ENCODE measurements around the gene CD58.

Gene CD58

GRCh38 chr1:116508984-116509980, 61.5 kb downstream of the CD58 start:
- DNase-seq (ENCODE audit: low read depth) = peak; percentile 94

GRCh38 chr1:116508085-116508983, 62.5 kb downstream of the CD58 start:
- DNase-seq (ENCODE audit: low read depth) = no peak

GRCh38 chr1:116507631-116508030, 63.2 kb downstream of the CD58 start:
- no peak for DNase-seq (ENCODE audit: low read depth)

DNA sequence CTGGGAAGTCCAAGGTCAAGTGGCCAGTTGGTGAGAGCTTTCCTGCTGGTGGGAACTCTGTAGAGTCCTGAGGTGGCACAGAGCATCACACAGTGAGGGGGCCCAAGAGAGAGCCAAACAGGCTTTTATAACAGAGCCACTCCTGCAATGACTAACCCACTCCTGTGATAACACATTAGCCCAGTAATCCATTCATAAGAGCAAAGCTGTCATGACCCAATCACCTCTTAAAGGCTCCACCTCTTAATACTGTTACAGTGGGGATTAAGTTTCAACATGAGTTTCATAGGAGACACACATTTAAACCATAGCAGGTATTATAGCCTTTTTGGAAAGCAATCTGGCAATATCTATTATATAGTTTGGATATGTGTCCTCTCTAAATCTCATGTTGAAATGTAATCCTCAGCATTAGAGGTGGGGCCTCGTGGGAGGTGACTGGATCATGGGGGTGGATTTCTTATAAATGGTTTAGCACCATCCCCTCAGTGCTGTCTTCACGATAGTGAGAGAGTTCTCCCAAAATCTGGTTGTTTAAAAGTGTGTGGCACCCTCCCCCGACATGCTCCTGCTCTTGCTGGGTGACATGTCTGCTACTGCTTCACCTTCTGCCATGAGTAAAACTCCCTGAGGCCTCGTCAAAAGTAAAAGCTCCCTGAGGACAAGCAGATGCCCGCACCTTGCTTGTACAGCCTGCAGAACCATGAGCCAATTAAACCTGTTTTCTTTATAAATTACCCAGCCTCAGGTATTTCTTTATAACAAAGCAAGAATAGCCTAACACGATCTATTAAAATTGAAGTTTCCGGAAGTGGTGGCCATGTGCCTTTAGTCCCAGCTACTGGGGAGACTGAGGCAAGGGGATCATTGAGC, 64.5 kb downstream of the CD58 start:
- no peak for DNase-seq (ENCODE audit: low read depth)

DNA sequence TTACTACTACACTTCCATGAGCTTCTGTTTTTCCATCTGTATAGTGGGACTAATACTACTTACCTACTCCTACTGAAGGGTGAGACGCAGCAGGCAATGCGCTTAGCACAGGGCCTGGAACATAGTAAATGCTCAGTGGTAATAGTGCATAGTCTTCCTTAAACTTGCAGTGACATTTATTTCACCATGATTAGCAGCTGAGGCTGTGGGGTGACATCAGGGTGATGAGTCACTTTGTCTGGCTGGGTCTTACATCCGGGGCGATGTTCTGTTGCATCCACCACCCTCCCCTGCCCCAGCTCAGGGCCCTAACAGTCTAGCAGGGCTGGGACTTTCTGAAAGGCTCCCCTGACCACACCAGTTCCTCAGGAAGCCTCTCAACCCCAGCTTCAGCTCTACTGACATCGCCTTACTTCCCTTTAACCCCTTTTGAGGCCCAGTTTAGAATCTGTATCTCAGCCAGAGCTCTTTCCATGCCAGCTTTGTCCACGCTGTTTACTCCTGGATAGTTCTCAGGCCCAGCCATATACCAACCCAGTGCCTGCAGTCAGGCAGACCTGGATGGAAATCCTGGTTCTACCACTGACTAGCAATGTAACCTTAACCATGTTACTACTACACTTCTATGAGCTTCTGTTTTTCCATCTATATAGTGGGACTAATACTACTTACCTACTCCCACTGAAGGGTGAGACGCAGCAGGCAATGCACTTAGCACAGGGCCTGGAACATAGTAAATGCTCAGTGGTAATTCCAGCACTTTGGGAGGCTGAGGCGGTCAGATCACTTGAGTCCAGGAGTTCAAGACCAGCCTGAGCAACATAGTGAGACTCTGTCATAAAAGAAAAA, 66.3 kb downstream of the CD58 start:
- DNase-seq (ENCODE audit: low read depth) = no peak

GRCh38 chr1:116503546-116504307, 67.1 kb downstream of the CD58 start:
- DNase-seq (ENCODE audit: low read depth) = no peak

DNA sequence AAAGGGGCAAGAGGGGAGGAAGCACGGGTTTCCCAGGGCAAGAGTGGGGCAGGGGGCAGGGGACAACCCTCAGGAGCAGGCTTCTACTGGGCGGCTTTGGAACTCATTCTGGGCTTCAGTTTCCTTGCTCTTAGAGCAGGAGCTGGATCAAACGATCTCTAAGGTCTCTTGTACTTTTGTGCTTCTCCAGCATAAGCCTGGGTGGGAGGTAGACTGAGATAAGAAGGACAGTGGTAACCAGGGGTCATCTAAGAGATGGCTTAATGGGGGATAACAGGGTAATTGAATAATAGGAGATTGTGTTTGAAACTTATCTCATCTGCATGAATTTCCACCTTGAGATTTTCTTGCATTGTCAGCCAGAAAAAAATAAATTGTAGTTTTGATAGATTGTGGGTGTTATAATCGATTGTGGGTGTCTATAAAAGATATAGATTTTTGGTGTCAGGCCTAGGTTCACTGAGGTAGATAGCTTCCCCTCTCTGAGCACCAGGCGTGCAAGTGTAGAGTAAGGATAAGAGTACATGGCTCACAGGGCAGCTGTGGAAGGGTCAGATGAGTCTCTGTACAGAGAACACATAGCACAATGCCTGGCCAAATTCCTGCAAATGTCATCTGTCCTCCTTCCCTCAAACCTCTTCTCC, 68.0 kb downstream of the CD58 start:
- no peak for DNase-seq (ENCODE audit: low read depth)

- no peak for DNase-seq (ENCODE audit: low read depth)
These were observed 69.0 kb downstream of the CD58 start for GRCh38 chr1:116501870-116502244.

DNA sequence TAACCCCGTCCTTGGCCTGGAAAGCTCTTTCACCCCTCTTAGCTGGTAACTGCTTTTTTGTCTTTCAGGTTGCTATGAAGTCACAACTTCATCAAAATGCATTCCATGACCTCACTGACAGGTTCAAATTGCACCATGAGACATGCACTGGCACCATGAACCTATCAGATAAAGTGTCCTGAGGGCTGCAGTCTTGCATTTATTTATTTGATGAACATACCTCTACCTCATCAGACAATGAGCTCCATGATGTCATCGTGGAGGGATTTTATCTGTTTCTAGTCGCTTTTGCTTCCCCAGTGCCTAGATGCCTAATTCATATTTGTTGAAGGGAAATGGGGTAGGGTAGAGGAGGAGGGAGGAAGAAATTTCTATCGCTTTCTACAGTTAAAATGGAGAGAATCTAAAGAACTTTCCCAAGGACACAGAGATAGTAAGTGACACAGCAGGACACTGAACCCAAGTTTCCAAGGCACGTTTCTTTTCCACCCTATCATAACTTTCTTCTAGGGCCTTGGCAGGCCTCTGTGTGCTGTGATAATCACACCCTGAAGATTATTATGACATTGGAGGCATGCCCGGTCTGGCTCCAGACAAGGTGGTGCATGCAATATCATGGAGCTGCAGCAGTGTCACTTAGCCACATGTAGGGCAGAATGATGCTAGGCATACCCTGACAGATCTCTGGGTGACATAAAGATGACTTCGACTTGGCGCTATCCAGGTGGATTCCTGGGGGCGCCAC, 69.5 kb downstream of the CD58 start:
- DNase-seq (ENCODE audit: low read depth) = no peak

DNA sequence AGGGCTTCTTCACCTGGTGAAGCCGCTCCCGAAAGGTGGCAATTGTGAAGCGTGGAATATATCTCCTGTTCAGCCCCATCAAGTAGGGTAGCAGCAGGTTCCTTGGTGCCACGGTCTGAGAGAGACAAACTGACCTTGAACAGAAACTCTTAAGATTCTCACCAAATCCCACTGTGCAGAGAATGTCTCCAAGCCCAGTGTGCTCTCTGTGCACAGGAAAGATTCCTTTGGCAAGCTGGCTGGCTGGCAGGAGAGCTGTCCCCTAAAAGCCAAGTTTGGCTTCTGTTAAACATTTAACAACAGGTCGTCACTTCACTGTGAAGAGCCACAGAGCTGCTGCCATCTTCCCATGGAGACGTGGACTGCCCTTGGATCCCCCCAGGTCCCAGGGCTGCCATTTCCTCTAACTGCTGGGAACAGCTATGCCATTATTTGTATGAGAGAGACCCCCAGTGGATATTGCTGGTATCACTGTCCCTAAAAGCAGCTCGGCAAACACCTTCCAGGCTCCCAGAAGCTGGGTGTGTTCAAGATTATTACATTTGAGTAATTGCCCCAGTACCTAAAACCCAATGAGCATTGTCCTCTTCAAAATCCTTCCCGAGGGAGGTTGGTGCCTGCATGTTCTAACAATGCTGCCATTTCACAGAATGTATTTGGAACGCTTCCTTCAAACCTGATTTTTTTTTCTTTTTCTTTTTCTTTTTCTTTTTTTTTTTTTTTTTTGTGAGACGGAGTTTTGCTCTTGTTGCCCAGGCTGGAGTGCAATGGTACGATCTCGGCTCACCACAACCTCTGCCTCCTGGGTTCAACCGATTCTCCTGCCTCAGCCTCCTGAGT, 71.8 kb downstream of the CD58 start:
- DNase-seq (ENCODE audit: low read depth) = no peak

- no peak for DNase-seq (ENCODE audit: low read depth)
These were observed 73.2 kb downstream of the CD58 start for GRCh38 chr1:116497656-116498055.

GRCh38 chr1:116496898-116497297, 73.9 kb downstream of the CD58 start:
- no peak for DNase-seq (ENCODE audit: low read depth)

DNA sequence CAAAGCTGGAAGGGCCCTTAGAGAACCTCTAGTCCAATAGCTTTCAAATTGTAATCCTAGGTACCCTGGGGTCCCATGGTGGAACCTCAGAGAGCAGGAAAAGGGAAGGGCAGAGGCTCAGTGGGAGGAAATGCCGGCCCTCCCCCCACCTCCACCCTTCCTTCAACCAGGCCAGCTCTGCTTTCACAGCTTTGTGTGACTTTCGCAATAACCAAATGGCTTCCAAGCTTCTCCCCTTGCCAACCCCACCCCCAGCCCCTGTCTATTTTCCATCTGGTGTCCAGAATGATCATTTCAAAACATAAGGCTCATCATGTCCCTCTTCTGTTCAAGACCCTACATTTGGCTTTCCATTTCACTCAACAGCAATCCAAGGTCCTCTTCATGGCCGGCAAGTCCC, 74.4 kb downstream of the CD58 start:
- DNase-seq (ENCODE audit: low read depth) = no peak

DNA sequence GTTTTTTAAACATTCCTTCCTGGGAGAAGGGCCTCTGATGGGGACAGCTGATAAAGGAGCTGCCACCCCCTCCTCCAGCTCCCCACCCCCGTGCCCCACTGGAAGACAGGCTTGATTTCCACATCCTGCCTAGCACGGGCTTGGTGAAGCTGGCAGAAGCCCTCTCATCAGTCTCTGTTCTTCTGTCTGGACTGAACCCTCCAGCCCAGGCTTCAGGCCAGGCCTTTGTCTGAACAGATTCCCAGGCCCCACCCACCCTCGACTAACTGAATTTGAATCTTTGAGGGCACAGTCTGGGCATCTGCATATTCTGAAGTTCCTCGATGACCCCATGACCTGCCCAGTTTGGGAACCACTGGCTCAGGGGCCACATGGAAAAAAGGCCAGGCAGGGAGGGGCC, 75.3 kb downstream of the CD58 start:
- no peak for DNase-seq (ENCODE audit: low read depth)

GRCh38 chr1:116494745-116495144, 76.1 kb downstream of the CD58 start:
- DNase-seq (ENCODE audit: low read depth) = no peak

DNA sequence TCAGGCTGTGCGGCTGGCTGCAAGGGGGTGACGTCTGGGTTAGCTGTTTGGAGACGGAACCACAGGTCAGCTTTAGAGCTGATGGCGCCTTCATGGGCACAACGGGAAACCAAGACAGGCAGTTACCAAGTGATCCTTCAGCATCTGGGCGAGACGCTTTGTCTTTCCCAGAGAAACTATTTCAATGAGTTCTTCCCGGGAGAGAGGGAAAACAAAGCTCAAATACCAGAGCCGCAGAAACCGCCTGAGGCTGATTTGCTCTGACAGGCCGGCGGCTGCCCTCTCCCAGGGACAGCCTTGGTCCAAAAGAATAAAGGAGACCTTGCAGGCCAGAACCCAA, 76.5 kb downstream of the CD58 start:
- DNase-seq (ENCODE audit: low read depth) = no peak

DNA sequence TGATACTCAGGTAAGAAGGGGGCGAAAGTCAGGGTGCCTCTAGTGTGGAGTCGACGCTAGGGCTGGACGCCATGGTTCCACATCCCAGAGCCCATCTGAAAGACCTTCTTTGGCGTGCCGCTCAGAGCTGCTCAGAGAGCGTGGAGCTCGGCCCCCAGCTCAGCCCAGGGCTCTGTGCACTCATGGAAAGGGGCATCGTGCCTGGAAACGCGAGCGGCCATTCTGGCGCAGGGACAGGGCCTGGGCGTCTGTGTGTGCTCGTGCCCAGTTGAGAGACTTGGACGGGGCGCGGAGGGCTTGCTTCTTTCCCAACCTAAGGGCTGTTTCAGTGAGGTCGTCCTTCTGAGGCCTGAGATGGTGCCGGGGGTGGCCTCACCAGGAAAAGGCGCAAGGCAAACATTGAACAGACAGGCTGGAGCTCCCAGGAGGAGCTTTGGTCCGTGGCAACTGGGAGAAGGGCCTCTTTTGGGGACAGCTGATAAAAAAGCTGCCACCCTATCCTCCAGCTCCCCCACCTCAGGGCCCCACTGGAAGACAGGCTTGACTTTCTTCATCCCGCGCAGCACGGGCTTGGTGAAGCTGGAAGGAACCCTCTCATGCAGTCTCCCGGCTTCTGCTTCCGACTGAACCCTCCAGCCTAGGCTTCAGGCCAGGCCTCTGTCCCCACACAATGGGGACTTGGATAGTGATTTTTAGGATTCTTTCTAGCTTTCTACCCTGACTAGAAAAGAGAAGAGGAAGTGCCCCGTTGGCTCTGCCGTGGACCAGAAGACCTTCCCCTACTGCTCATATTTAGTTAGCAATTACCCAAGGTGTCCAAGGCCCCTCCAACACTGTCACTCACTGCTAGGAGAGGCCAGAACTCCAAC, 77.1 kb downstream of the CD58 start:
- DNase-seq (ENCODE audit: low read depth) = no peak
